CD1c-positive myeloid dendritic cell (primary cell): ENCODE measurements around the gene PDE4C.

Experiments
- DNase-seq: peaks from one replicate; pipeline ENCODE4 v3.0.0-alpha.2; 2016; ENCODE audit errors: extremely low spot score

PDE4C gene

GRCh38 chr19:18254546-18255503 is 28.6 kb upstream of the PDE4C start:
- DNase-seq: no peak

- peak; percentile 73 for DNase-seq
Measured at GRCh38 chr19:18253716-18254115, 27.5 kb upstream of the PDE4C start.

GRCh38 chr19:18253130-18253529 is 26.9 kb upstream of the PDE4C start:
- DNase-seq: no peak

- no peak for DNase-seq
Measured at GRCh38 chr19:18252370-18252717, 26.1 kb upstream of the PDE4C start.

GRCh38 chr19:18251587-18252369 is 25.5 kb upstream of the PDE4C start:
- DNase-seq: peak; percentile 90

- DNase-seq: no peak
Measured at GRCh38 chr19:18249834-18250233, 23.6 kb upstream of the PDE4C start.

GRCh38 chr19:18245297-18245696 is 19.1 kb upstream of the PDE4C start:
- DNase-seq: no peak

GRCh38 chr19:18239303-18239702 is 13.1 kb upstream of the PDE4C start:
- no peak for DNase-seq

GRCh38 chr19:18234194-18234593 is 8.0 kb upstream of the PDE4C start:
- no peak for DNase-seq

- peak; percentile 64 for DNase-seq
Measured at GRCh38 chr19:18233224-18233825, 7.1 kb upstream of the PDE4C start.

- DNase-seq: peak; percentile 25
Measured at GRCh38 chr19:18232540-18233223, 6.4 kb upstream of the PDE4C start.

- DNase-seq: peak; percentile 47
Measured at GRCh38 chr19:18231775-18232174, 5.5 kb upstream of the PDE4C start.

- peak; percentile 67 for DNase-seq
Measured at GRCh38 chr19:18230941-18231734, 4.9 kb upstream of the PDE4C start.

- DNase-seq: no peak
Measured at GRCh38 chr19:18229915-18230314, 3.7 kb upstream of the PDE4C start.

GRCh38 chr19:18229474-18229873 is 3.2 kb upstream of the PDE4C start:
- no peak for DNase-seq

GRCh38 chr19:18227781-18228271 is 1.6 kb upstream of the PDE4C start:
- no peak for DNase-seq

GRCh38 chr19:18226956-18227780 is 930 bp upstream of the PDE4C start:
- no peak for DNase-seq

GRCh38 chr19:18225355-18225701 is 910 bp downstream of the PDE4C start:
- DNase-seq: no peak

GRCh38 chr19:18224525-18225354 is 1.5 kb downstream of the PDE4C start:
- DNase-seq: peak; percentile 98
